Right atrium auricular region (tissue), 2 donors: ENCODE results near the gene RPL3. TPM values are rescaled to one million over a fixed set of nuclear protein-coding genes. Genes with fewer than 3 reads are reported as not detected.

Experiments used
- DNase-seq: peaks from one replicate; pipeline ENCODE4 v3.0.0-alpha.2; 2019; ENCODE audit warnings: low spot score
- H3K27ac ChIP-seq, 2 donors: fragments of 200-600 bp; sonication (generic); 1 replicate in 1 of 2; 2 replicates in 1 of 2; pipeline ENCODE4 v1.5.1; 2016 to 2019
- H3K27me3 ChIP-seq, 2 donors: fragments of 200-600 bp; sonication (generic); one replicate each; pipeline versions ENCODE4 v1.5.1 to v1.6.0; 2017 to 2019
- H3K36me3 ChIP-seq: fragments of 200-600 bp; sonication (generic); one replicate; pipeline ENCODE4 v1.5.1; 2016
- H3K4me1 ChIP-seq, 2 donors: fragments of 200-600 bp; sonication (generic); one replicate each; pipeline versions ENCODE4 v1.5.1 to v1.6.0; 2017 to 2019
- H3K4me3 ChIP-seq, 2 donors: fragments of 200-600 bp; sonication (generic); 1 replicate in 1 of 2; 2 replicates in 1 of 2; pipeline ENCODE4 v1.5.1; 2017 to 2019; ENCODE audit warnings: mild to moderate bottlenecking in 1 of 2, moderate library complexity in 1 of 2
- H3K9me3 ChIP-seq, 2 donors: fragments of 200-600 bp; sonication (generic); one replicate each; pipeline ENCODE4 v1.5.1; 2019
- CTCF ChIP-seq, 2 donors: fragments of 200-600 bp; sonication (generic); IDR thresholded peaks; one replicate each; pipeline ENCODE4 v1.5.1; 2019; ENCODE audit warnings: antibody characterized with exemption in 2 of 2
- total RNA-seq, 2 donors: library from RNA; depleted of rRNA; stranded (reverse); fragments of >200 nt; gene quantifications; one replicate each; pipeline ENCODE4 v1.1.0, GENCODE V29; 2016

The RPL3 gene
- total RNA-seq: 1,000 to 10,000 TPM in 1 of 2 donors, 100 to 1,000 TPM in 1; 440 to 1,190 TPM

GRCh38 chr22:39319284-39320022 is at the start of gene RPL3:
Gene RPL3 (minus strand): TSS chr22:39319623. CDS start chr22:39319597, 26 bp downstream.
- TF ChIP-seq CTCF (IDR thresholded peaks at IDR 0.05): no peak
- Histone ChIP-seq H3K4me3 (peak within 1 kb of the TSS; percentile 65 to 72), H3K36me3 (peaks cover 40% of the 10 kb centered on the region), H3K27me3 (no peaks in the 10 kb centered on the region), H3K27ac (peak within 1 kb of the TSS; percentile 97 to 99), H3K9me3 (no peaks in the 10 kb centered on the region), H3K4me1 (peaks cover 0 to 44% of the 10 kb centered on the region in 2 donors)
- DNase-seq: peak; percentile 98

- Histone ChIP-seq H3K27ac (no peak overlapping the region), H3K36me3 (no peaks in the 10 kb centered on the region), H3K27me3 (no peaks in the 10 kb centered on the region), H3K4me3 (no peak overlapping the region), H3K9me3 (peaks cover 0 to 6% of the 10 kb centered on the region in 2 donors), H3K4me1 (peaks cover 0 to 18% of the 10 kb centered on the region in 2 donors)
- no peak for DNase-seq
- TF ChIP-seq CTCF (IDR thresholded peaks at IDR 0.05): no peak
Observed at GRCh38 chr22:39369186-39369585, 49.8 kb upstream of the RPL3 start.

GRCh38 chr22:39368461-39368911 is 49.1 kb upstream of the RPL3 start:
- no peaks in the 10 kb centered on the region for H3K27me3 ChIP-seq
- H3K9me3 ChIP-seq: peaks cover 0 to 6% of the 10 kb centered on the region in 2 donors
- peaks cover 0 to 25% of the 10 kb centered on the region in 2 donors for H3K4me1 ChIP-seq
- H3K4me3 ChIP-seq: no peak overlapping the region
- TF ChIP-seq CTCF (IDR thresholded peaks at IDR 0.05): no peak
- DNase-seq: no peak
- no peak overlapping the region for H3K27ac ChIP-seq
- no peaks in the 10 kb centered on the region for H3K36me3 ChIP-seq

GRCh38 chr22:39367035-39367434 is 47.6 kb upstream of the RPL3 start:
- DNase-seq: no peak
- peaks cover 0 to 6% of the 10 kb centered on the region in 2 donors for H3K9me3 ChIP-seq

GRCh38 chr22:39365492-39365780 is 46.0 kb upstream of the RPL3 start:
- no peak overlapping the region for H3K27ac ChIP-seq
- H3K36me3 ChIP-seq: no peaks in the 10 kb centered on the region
- H3K4me3 ChIP-seq: no peak overlapping the region
- peaks cover 0 to 38% of the 10 kb centered on the region in 2 donors for H3K4me1 ChIP-seq
- H3K27me3 ChIP-seq: no peaks in the 10 kb centered on the region
- TF ChIP-seq CTCF (IDR thresholded peaks at IDR 0.05): no peak
- no peak for DNase-seq
- H3K9me3 ChIP-seq: no peaks in the 10 kb centered on the region

More at GRCh38 chr22:39367035-39367434, 47.6 kb upstream of the RPL3 start:
- no peak for TF ChIP-seq CTCF (IDR thresholded peaks at IDR 0.05)
- no peaks in the 10 kb centered on the region for H3K27me3 ChIP-seq
- H3K4me1 ChIP-seq: peaks cover 0 to 37% of the 10 kb centered on the region in 2 donors
- H3K27ac ChIP-seq: no peak overlapping the region
- no peak overlapping the region for H3K4me3 ChIP-seq
- no peaks in the 10 kb centered on the region for H3K36me3 ChIP-seq
